Endodermal cell (in vitro differentiated cells): ENCODE data around the gene LIM2. TPM values are rescaled to one million over a fixed set of nuclear protein-coding genes. Genes with fewer than 3 reads are reported as not detected.

Source experiments
- DNase-seq: peaks from one replicate; pipeline ENCODE4 v3.0.0-alpha.2; 2017
- H3K27ac ChIP-seq: 2 replicates; pipeline ENCODE4 v1.5.1; 2013; ENCODE audit warnings: mild to moderate bottlenecking, low read depth, low read length, moderate library complexity
- H3K27me3 ChIP-seq: 2 replicates; pipeline ENCODE4 v1.6.1; 2013; ENCODE audit warnings: mild to moderate bottlenecking, low read length, moderate library complexity; ENCODE audit not compliant: insufficient read depth, control insufficient read depth, poor library complexity, severe bottlenecking
- H3K36me3 ChIP-seq: 2 replicates; pipeline ENCODE4 v1.7.0; 2013; ENCODE audit warnings: mild to moderate bottlenecking, low read length, moderate library complexity; ENCODE audit not compliant: control insufficient read depth, insufficient read depth
- H3K4me1 ChIP-seq: one replicate; pipeline ENCODE4 v1.7.0; 2013; ENCODE audit warnings: low read length; ENCODE audit not compliant: control insufficient read depth, insufficient read depth
- H3K4me3 ChIP-seq: 2 replicates; pipeline ENCODE4 v1.5.1; 2013; ENCODE audit warnings: mild to moderate bottlenecking, low read length, moderate library complexity
- H3K9ac ChIP-seq: 2 replicates; pipeline ENCODE4 v1.6.1; 2013; ENCODE audit warnings: mild to moderate bottlenecking, low read length, moderate library complexity; ENCODE audit not compliant: poor library complexity, severe bottlenecking; ENCODE audit errors: extremely low read depth
- H3K9me3 ChIP-seq: 2 replicates; pipeline ENCODE4 v1.6.1; 2013; ENCODE audit warnings: mild to moderate bottlenecking, low read length, moderate library complexity; ENCODE audit not compliant: control insufficient read depth
- H3K27ac Mint-ChIP-seq: 2 replicates; pipeline ENCODE4 v1.8.0; 2020; ENCODE audit warnings: mixed read lengths
- H3K27me3 Mint-ChIP-seq: 2 replicates; pipeline ENCODE4 v1.8.0; 2021; ENCODE audit warnings: mild to moderate bottlenecking, mixed read lengths; ENCODE audit not compliant: insufficient read depth
- H3K36me3 Mint-ChIP-seq: 2 replicates; pipeline ENCODE4 v1.8.0; 2020; ENCODE audit warnings: low read depth, mixed read lengths
- H3K4me1 Mint-ChIP-seq: 2 replicates; pipeline ENCODE4 v1.8.0; 2020; ENCODE audit warnings: mixed read lengths
- H3K4me3 Mint-ChIP-seq: 2 replicates; pipeline ENCODE4 v1.8.0; 2020; ENCODE audit warnings: mild to moderate bottlenecking, moderate library complexity, mixed read lengths
- H3K9me3 Mint-ChIP-seq: 2 replicates; pipeline ENCODE4 v1.8.0; 2020; ENCODE audit warnings: mild to moderate bottlenecking, mixed read lengths
- CTCF ChIP-seq: fragments of 200-600 bp; sonication (generic); conservative IDR thresholded peaks from 2 replicates; pipeline ENCODE4 v1.5.0; 2021; ENCODE audit warnings: antibody characterized with exemption, mild to moderate bottlenecking
- whole genome bisulfite sequencing, 2 experiments: methylation state at CpG; one replicate each; pipeline versions ENCODE4 v1.1.5 to v1.1.7; 2013; ENCODE audit warnings: missing lambda C conversion rate in 2 of 2, mixed read lengths in 1 of 2; ENCODE audit not compliant: insufficient coverage in 1 of 2, insufficient read length in 1 of 2; 5-methylcytosine and 5-hydroxymethylcytosine counted together
- total RNA-seq, 2 donors: library from RNA; stranded (reverse); fragmentation: NEBNext Ultra II Directional in 1 of 2; extraction: Animal tissue kit (Norgen Biotek cat#: 25700) in 1 of 2; gene quantifications; 2 replicates in 1 of 2; 3 replicates in 1 of 2; pipeline ENCODE4 v1.2.1, GENCODE V29; 2021

Gene LIM2
- total RNA-seq, 2 donors from 2014 or later, result not detected

- WGBS, 2 experiments, result 92% methylated on average over 18 of the region's 18 CpGs; no CpG with 5 or more reads in 1 of the 2 experiments
- no peaks in the 10 kb centered on the region for H3K9me3 ChIP-seq
- H3K27me3 ChIP-seq, result no peaks in the 10 kb centered on the region
- no peaks in the 10 kb centered on the region for H3K9me3 Mint-ChIP-seq
- peaks cover 9% of the 10 kb centered on the region for H3K4me1 ChIP-seq
- H3K4me3 Mint-ChIP-seq, result peak overlapping the region; percentile 79
- peak overlapping the region; percentile 66 for H3K9ac ChIP-seq
- H3K27ac Mint-ChIP-seq, result peak overlapping the region; percentile 35
- H3K36me3 ChIP-seq, result no peaks in the 10 kb centered on the region
- peak overlapping the region; percentile 80 for H3K4me3 ChIP-seq
- peak; percentile 45 for DNase-seq
- no peak overlapping the region for H3K27ac ChIP-seq
- H3K4me1 Mint-ChIP-seq, result peaks cover 25% of the 10 kb centered on the region
- TF ChIP-seq CTCF, result no peak
- H3K36me3 Mint-ChIP-seq, result peaks cover 11% of the 10 kb centered on the region
- H3K27me3 Mint-ChIP-seq, result peaks cover 7% of the 10 kb centered on the region
Measured at GRCh38 chr19:51341066-51341465, 46.7 kb downstream of the LIM2 start.

GRCh38 chr19:51339687-51340656 lies 47.8 kb downstream of the LIM2 start:
- Mint-ChIP-seq H3K27ac (peak overlapping the region; percentile 98), H3K36me3 (peaks cover 10% of the 10 kb centered on the region), H3K4me3 (peak overlapping the region; percentile 79), H3K4me1 (peaks cover 25% of the 10 kb centered on the region), H3K27me3 (peaks cover 7% of the 10 kb centered on the region), H3K9me3 (no peaks in the 10 kb centered on the region)
- TF ChIP-seq CTCF, result peak; percentile 54
- H3K4me1 ChIP-seq, result peaks cover 9% of the 10 kb centered on the region
- no peaks in the 10 kb centered on the region for H3K36me3 ChIP-seq
- H3K27me3 ChIP-seq, result no peaks in the 10 kb centered on the region
- H3K9me3 ChIP-seq, result no peaks in the 10 kb centered on the region
- peak overlapping the region; percentile 73 for H3K27ac ChIP-seq
- peak overlapping the region; percentile 66 for H3K9ac ChIP-seq
- peak overlapping the region; percentile 84 for H3K4me3 ChIP-seq
- 1% methylated on average over 33 to 107 of the region's 107 CpGs for WGBS, 2 experiments
- DNase-seq, result peak; percentile 100

GRCh38 chr19:51339313-51339686 lies 48.5 kb downstream of the LIM2 start:
- Mint-ChIP-seq H3K4me1 (peaks cover 25% of the 10 kb centered on the region), H3K9me3 (no peaks in the 10 kb centered on the region), H3K27ac (peak overlapping the region; percentile 98), H3K36me3 (peaks cover 14% of the 10 kb centered on the region), H3K27me3 (peaks cover 7% of the 10 kb centered on the region), H3K4me3 (peak overlapping the region; percentile 79)
- Histone ChIP-seq H3K9ac (peak overlapping the region; percentile 33), H3K9me3 (no peaks in the 10 kb centered on the region), H3K27me3 (no peaks in the 10 kb centered on the region), H3K36me3 (no peaks in the 10 kb centered on the region), H3K4me1 (peaks cover 9% of the 10 kb centered on the region), H3K27ac (peak overlapping the region; percentile 44), H3K4me3 (peak overlapping the region; percentile 84)
- no peak for TF ChIP-seq CTCF
- DNase-seq, result no peak
- 0% methylated on average over 9 to 10 of the region's 10 CpGs for WGBS, 2 experiments
